GM19035 (cell line): ENCODE results near the gene XKRX.

Experiments used
- ATAC-seq: cut with Tn5 transposase; IDR thresholded peaks from one replicate; pipeline ENCODE4 v1.9.1; 2021; ENCODE audit not compliant: unreplicated experiment

XKRX gene

GRCh38 chrX:100895365-100896075 lies 33.2 kb downstream of the XKRX start:
- peak; percentile 73 for ATAC-seq

GRCh38 chrX:100883654-100884053 lies 45.1 kb downstream of the XKRX start:
- no peak for ATAC-seq

GRCh38 chrX:100880368-100880767 lies 48.3 kb downstream of the XKRX start:
- no peak for ATAC-seq

- ATAC-seq: no peak
These were observed 54.4 kb downstream of the XKRX start, which contains the start of gene NOX1 for GRCh38 chrX:100874325-100874724. Gene NOX1, minus strand, starts transcription at chrX:100874359. Its CDS starts 220 bp downstream, at chrX:100874139.

GRCh38 chrX:100871594-100872560 lies 56.8 kb downstream of the XKRX start:
- ATAC-seq: no peak

GRCh38 chrX:100870527-100870926 lies 58.2 kb downstream of the XKRX start:
- ATAC-seq: no peak

- ATAC-seq: no peak
These were observed 60.4 kb downstream of the XKRX start for GRCh38 chrX:100868273-100868672.

- ATAC-seq: no peak
These were observed 63.9 kb downstream of the XKRX start for GRCh38 chrX:100864657-100865391.
